Mammary epithelial cell (primary cell): ENCODE results near the gene DUSP8.
"Not testable (repeated sequence)": the region's sequence is repeated elsewhere in the genome, so short reads cannot be mapped to it uniquely, and the experiment has no call there.

Source experiments
- CTCF ChIP-seq, 2 donors: IDR thresholded peaks in 1 of 2; conservative IDR thresholded peaks in 1 of 2; 2 replicates each; pipeline ENCODE4 v1.5.1; 2011 to 2012; ENCODE audit warnings: inconsistent platforms in 2 of 2, low read length in 2 of 2, mild to moderate bottlenecking in 2 of 2, control low read depth in 1 of 2, low read depth in 1 of 2; ENCODE audit not compliant: insufficient read depth in 1 of 2; ENCODE audit errors: extremely low read depth in 1 of 2
- EZH2 ChIP-seq: IDR thresholded peaks from 2 replicates; pipeline ENCODE4 v1.6.1; 2012; ENCODE audit warnings: low read length, inconsistent platforms, borderline replicate concordance

GRCh38 chr11:1598406-1598805 lies 26.3 kb upstream of the DUSP8 start:
- not testable (repeated sequence) for TF ChIP-seq CTCF (conservative IDR thresholded peaks at IDR 0.05 in 1 of 2, IDR thresholded peaks at IDR 0.05 in 1 of 2; ENCODE audit: extremely low read depth in 1 of 2, insufficient read depth in 1 of 2, low read depth in 1 of 2, low read length in 2 of 2); EZH2
